Measurements from ENCODE around the gene TMEM238. TPM values are rescaled to one million over a fixed set of nuclear protein-coding genes. Genes with fewer than 3 reads are reported as not detected.

Gene TMEM238
- total and polyA plus RNA-seq, 2 donors (not counting 1 experiment from before 2014, with no cell fraction given), result 0.33 TPM; not detected in 1

DNA sequence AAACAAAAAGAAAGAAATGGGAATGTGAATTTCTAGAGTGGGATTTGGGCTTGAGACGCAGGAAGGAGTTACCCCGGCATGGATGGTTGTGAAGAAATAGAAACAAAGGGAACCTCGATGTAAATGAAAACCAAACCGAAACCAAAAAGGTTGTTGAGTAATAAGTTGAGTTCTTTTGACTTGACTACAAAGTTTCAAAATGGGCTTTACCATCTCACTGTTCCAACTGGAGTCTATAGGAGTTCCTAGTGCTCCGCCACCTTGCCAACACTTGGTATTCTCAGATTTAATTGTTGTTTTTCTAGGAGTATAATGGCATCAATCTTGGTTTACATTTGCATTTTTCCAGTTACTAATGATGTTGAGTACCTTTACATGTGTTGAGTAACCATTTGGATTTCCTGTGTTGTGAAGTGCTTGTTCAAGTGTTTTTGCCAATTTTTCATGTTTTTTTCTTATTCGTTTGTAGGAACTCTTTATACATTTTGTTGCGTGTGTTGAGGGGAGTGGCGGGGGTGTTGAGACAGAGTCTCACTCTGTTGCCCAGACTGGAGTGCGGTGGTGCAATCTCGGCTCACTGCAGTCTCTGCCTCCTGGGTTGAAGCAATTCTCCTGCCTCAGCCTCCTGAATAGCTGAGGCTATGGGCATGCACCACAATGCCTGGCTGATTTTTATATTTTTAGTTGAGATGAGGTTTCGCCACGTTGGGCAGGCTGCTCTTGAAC lies 14.3 kb upstream of the TMEM238 start:
- no peaks in the 10 kb centered on the region for H4K20me1 ChIP-seq (ENCODE audit: control insufficient read depth, extremely low read depth, insufficient read depth, low read length)
- no peak for DNase-seq (ENCODE audit: low read depth in 2 of 2)
- no peak overlapping the region for H2AFZ ChIP-seq (ENCODE audit: low read length)
- TF ChIP-seq, protein P1, sequence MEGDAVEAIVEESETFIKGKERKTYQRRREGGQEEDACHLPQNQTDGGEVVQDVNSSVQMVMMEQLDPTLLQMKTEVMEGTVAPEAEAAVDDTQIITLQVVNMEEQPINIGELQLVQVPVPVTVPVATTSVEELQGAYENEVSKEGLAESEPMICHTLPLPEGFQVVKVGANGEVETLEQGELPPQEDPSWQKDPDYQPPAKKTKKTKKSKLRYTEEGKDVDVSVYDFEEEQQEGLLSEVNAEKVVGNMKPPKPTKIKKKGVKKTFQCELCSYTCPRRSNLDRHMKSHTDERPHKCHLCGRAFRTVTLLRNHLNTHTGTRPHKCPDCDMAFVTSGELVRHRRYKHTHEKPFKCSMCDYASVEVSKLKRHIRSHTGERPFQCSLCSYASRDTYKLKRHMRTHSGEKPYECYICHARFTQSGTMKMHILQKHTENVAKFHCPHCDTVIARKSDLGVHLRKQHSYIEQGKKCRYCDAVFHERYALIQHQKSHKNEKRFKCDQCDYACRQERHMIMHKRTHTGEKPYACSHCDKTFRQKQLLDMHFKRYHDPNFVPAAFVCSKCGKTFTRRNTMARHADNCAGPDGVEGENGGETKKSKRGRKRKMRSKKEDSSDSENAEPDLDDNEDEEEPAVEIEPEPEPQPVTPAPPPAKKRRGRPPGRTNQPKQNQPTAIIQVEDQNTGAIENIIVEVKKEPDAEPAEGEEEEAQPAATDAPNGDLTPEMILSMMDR (conservative IDR thresholded peaks at IDR 0.05 in 1 of 2, IDR thresholded peaks at IDR 0.05 in 1 of 2; ENCODE audit: low read depth in 1 of 2, low read length in 2 of 2), result no peak
- no peak for TF ChIP-seq EZH2 (IDR thresholded peaks at IDR 0.05; ENCODE audit: low read length, missing control alignments)
- no peak overlapping the region for H3K9ac ChIP-seq (ENCODE audit: insufficient read depth, low read length)
- H3K4me2 ChIP-seq (ENCODE audit: extremely low read depth, insufficient read depth, low read length), result no peak overlapping the region
- no peak overlapping the region for H3K4me3 ChIP-seq (replicated peaks in 1 of 4; ENCODE audit: control extremely low read depth in 1 of 4, insufficient read depth in 1 of 4, low read depth in 3 of 4, low read length in 4 of 4)
- H3K36me3 ChIP-seq (ENCODE audit: control insufficient read depth, insufficient read depth, low read length), result no peaks in the 10 kb centered on the region
- H3K27me3 ChIP-seq (ENCODE audit: control insufficient read depth, insufficient read depth, low read length), result no peaks in the 10 kb centered on the region
- H3K79me2 ChIP-seq (ENCODE audit: control insufficient read depth, insufficient read depth, low read length), result peaks cover 6% of the 10 kb centered on the region
- H3K4me1 ChIP-seq (ENCODE audit: control insufficient read depth, extremely low read depth, insufficient read depth, low read length), result no peaks in the 10 kb centered on the region
- H3K27ac ChIP-seq (ENCODE audit: insufficient read depth, low read length), result no peak overlapping the region
- no peaks in the 10 kb centered on the region for H3K9me3 ChIP-seq (ENCODE audit: control insufficient read depth, insufficient read depth, low read depth, low read length)

DNA sequence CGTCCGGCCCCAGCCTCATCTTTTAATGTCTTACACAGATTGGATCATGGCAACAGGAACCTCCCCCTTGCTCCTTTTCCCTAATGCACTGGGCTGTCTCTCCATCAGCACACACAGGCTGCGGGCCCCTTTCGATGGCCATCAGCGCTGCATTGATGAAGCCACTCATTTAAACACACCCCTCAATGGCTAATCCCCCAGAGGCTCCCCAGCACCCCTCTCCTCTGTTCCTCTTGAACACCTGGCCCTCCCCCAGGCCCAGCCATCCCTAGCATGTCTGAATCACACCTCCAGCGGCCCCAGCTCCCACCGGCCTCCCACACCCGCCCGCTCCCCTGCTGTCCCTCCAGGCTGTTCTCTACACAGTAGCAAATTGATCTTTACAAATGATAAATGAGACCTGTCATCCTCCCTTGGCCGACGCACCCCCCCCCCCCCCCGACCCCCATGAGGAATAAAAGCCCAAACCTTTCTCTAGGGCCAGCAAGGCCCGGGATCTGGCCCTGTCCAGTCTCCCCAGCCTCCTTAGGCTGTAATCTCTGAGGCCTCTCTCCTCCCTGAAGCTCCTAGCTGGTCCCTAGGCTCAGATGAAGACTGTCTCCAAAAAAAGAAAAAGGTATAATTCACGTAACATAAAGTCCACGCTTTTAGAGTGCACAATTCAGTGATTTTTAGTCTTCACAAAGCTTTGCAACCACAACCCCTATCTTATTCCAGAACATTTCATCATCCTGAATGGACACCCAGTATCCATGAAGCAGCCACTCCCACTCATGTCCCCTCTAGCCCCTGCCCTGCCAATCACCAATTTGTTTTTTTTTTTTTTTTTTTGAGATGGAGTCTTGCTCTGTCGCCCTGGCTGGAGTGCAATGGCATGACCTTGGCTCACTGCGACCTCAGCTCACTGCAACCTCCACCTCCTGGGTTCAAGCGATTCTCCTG lies 9.0 kb upstream of the TMEM238 start:
- Histone ChIP-seq H3K4me2 (ENCODE audit: extremely low read depth, insufficient read depth, low read length) (no peak overlapping the region), H3K9me3 (ENCODE audit: control insufficient read depth, insufficient read depth, low read depth, low read length) (no peaks in the 10 kb centered on the region), H3K4me3 (replicated peaks in 1 of 4; ENCODE audit: control extremely low read depth in 1 of 4, insufficient read depth in 1 of 4, low read depth in 3 of 4, low read length in 4 of 4) (no peak overlapping the region), H2AFZ (ENCODE audit: low read length) (no peak overlapping the region), H3K4me1 (ENCODE audit: control insufficient read depth, extremely low read depth, insufficient read depth, low read length) (peaks cover 8% of the 10 kb centered on the region), H4K20me1 (ENCODE audit: control insufficient read depth, extremely low read depth, insufficient read depth, low read length) (no peaks in the 10 kb centered on the region), H3K27me3 (ENCODE audit: control insufficient read depth, insufficient read depth, low read length) (no peaks in the 10 kb centered on the region), H3K27ac (ENCODE audit: insufficient read depth, low read length) (no peak overlapping the region), H3K79me2 (ENCODE audit: control insufficient read depth, insufficient read depth, low read length) (peaks cover 22% of the 10 kb centered on the region), H3K9ac (ENCODE audit: insufficient read depth, low read length) (no peak overlapping the region), H3K36me3 (ENCODE audit: control insufficient read depth, insufficient read depth, low read length) (peaks cover 18% of the 10 kb centered on the region)
- no peak for TF ChIP-seq EZH2 (IDR thresholded peaks at IDR 0.05; ENCODE audit: low read length, missing control alignments)
- TF ChIP-seq, protein P1 (conservative IDR thresholded peaks at IDR 0.05 in 1 of 2, IDR thresholded peaks at IDR 0.05 in 1 of 2; ENCODE audit: low read depth in 1 of 2, low read length in 2 of 2), result no peak
- no peak for DNase-seq (ENCODE audit: low read depth in 2 of 2)
